HL-60 (cell line): ENCODE results near the gene PREB.

Experiments used
- GABPA ChIP-seq: IDR thresholded peaks from 2 replicates; pipeline ENCODE4 v1.6.1; 2012; ENCODE audit warnings: low read depth
- TF ChIP-seq, protein P1 (sequence below): IDR thresholded peaks from one replicate; pipeline ENCODE4 v1.5.1; 2011; ENCODE audit warnings: low read length, control low read depth, inconsistent platforms; ENCODE audit not compliant: insufficient read depth
- TF ChIP-seq, protein P2 (sequence below): IDR thresholded peaks from 2 replicates; pipeline ENCODE4 v1.6.1; 2012; ENCODE audit warnings: low read depth; ENCODE audit not compliant: insufficient replicate concordance

DNA sequence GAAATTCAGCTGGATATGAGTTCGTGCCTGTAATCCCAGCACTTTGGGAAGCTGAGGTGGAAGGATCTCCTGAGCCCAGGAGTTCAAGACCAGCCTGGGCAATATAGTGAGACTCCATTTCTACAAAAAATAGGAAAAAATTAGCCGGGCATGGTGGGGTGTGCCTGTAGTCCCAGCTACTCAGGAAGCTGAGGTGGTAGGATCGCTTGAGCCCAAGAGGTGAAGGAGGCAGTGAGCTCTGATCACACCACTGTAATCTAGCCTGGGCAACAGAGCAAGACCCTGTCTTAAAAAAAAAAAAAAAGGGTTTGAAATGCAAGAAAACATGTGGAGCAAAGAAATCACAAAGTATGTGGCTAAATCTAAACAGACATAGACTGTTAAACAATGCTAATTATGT lies 25.4 kb downstream of the PREB start:
- TF ChIP-seq, protein P1, sequence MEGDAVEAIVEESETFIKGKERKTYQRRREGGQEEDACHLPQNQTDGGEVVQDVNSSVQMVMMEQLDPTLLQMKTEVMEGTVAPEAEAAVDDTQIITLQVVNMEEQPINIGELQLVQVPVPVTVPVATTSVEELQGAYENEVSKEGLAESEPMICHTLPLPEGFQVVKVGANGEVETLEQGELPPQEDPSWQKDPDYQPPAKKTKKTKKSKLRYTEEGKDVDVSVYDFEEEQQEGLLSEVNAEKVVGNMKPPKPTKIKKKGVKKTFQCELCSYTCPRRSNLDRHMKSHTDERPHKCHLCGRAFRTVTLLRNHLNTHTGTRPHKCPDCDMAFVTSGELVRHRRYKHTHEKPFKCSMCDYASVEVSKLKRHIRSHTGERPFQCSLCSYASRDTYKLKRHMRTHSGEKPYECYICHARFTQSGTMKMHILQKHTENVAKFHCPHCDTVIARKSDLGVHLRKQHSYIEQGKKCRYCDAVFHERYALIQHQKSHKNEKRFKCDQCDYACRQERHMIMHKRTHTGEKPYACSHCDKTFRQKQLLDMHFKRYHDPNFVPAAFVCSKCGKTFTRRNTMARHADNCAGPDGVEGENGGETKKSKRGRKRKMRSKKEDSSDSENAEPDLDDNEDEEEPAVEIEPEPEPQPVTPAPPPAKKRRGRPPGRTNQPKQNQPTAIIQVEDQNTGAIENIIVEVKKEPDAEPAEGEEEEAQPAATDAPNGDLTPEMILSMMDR = no peak
- TF ChIP-seq, protein P2, sequence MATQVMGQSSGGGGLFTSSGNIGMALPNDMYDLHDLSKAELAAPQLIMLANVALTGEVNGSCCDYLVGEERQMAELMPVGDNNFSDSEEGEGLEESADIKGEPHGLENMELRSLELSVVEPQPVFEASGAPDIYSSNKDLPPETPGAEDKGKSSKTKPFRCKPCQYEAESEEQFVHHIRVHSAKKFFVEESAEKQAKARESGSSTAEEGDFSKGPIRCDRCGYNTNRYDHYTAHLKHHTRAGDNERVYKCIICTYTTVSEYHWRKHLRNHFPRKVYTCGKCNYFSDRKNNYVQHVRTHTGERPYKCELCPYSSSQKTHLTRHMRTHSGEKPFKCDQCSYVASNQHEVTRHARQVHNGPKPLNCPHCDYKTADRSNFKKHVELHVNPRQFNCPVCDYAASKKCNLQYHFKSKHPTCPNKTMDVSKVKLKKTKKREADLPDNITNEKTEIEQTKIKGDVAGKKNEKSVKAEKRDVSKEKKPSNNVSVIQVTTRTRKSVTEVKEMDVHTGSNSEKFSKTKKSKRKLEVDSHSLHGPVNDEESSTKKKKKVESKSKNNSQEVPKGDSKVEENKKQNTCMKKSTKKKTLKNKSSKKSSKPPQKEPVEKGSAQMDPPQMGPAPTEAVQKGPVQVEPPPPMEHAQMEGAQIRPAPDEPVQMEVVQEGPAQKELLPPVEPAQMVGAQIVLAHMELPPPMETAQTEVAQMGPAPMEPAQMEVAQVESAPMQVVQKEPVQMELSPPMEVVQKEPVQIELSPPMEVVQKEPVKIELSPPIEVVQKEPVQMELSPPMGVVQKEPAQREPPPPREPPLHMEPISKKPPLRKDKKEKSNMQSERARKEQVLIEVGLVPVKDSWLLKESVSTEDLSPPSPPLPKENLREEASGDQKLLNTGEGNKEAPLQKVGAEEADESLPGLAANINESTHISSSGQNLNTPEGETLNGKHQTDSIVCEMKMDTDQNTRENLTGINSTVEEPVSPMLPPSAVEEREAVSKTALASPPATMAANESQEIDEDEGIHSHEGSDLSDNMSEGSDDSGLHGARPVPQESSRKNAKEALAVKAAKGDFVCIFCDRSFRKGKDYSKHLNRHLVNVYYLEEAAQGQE = no peak
- no peak for TF ChIP-seq GABPA
